CD14-positive monocyte (primary cell): ENCODE data around the gene CRIP2. TPM values are rescaled to one million over a fixed set of nuclear protein-coding genes. Genes with fewer than 3 reads are reported as not detected.

ENCODE experiments used
- DNase-seq, 3 donors: peaks; one replicate each; pipeline ENCODE4 v3.0.0-alpha.2; 2011 to 2022
- H2AFZ ChIP-seq: 2 replicates; pipeline ENCODE4 v1.6.0; 2012; ENCODE audit warnings: mild to moderate bottlenecking, low read depth, low read length, inconsistent platforms; ENCODE audit not compliant: insufficient read depth, poor library complexity, severe bottlenecking
- H3K27ac ChIP-seq, 2 donors: 1 replicate in 1 of 2; 2 replicates in 1 of 2; pipeline ENCODE4 v1.5.1; 2012 to 2013; ENCODE audit warnings: low read length in 2 of 2, control low read depth in 1 of 2, inconsistent platforms in 1 of 2, low read depth in 1 of 2, mild to moderate bottlenecking in 1 of 2
- H3K27me3 ChIP-seq, 2 donors: one replicate each; pipeline versions ENCODE4 v1.6.0 to v1.6.1; 2011 to 2013; ENCODE audit warnings: low read length in 2 of 2; ENCODE audit not compliant: control insufficient read depth in 2 of 2, insufficient read depth in 2 of 2
- H3K36me3 ChIP-seq, 2 donors: replicated peaks in 1 of 2; 1 replicate in 1 of 2; 2 replicates in 1 of 2; pipeline versions ENCODE4 v1.5.1 to v1.6.1; 2012 to 2013; ENCODE audit warnings: low read length in 2 of 2, control low read depth in 1 of 2, inconsistent platforms in 1 of 2, mild to moderate bottlenecking in 1 of 2; ENCODE audit not compliant: insufficient read depth in 2 of 2, control insufficient read depth in 1 of 2
- H3K4me1 ChIP-seq, 2 donors: 1 replicate in 1 of 2; 2 replicates in 1 of 2; pipeline versions ENCODE4 v1.5.1 to v1.6.1; 2012 to 2013; ENCODE audit warnings: low read length in 2 of 2, control low read depth in 1 of 2, inconsistent platforms in 1 of 2, mild to moderate bottlenecking in 1 of 2, moderate library complexity in 1 of 2; ENCODE audit not compliant: insufficient read depth in 2 of 2, control insufficient read depth in 1 of 2
- H3K4me2 ChIP-seq: replicated peaks from 2 replicates; pipeline ENCODE3; 2012; ENCODE audit warnings: low read length, moderate library complexity, mild to moderate bottlenecking; ENCODE audit not compliant: poor library complexity, severe bottlenecking; ENCODE audit errors: extremely low read depth
- H3K4me3 ChIP-seq, 3 experiments: fragments of 200-600 bp in 1 of 3; sonication (generic) in 1 of 3; replicated peaks in 1 of 3; 1 replicate in 2 of 3; 2 replicates in 1 of 3; pipeline ENCODE4 v1.5.1; 2011 to 2013; ENCODE audit warnings: low read length in 3 of 3, mild to moderate bottlenecking in 3 of 3, control low read depth in 2 of 3, low read depth in 2 of 3, inconsistent platforms in 1 of 3, moderate library complexity in 1 of 3
- H3K79me2 ChIP-seq: 2 replicates; pipeline ENCODE4 v1.6.0; 2012; ENCODE audit warnings: mild to moderate bottlenecking, control low read depth, inconsistent platforms, low read length, moderate library complexity; ENCODE audit not compliant: insufficient read depth
- H3K9ac ChIP-seq: 2 replicates; pipeline ENCODE4 v1.6.0; 2017; ENCODE audit warnings: low read length, mild to moderate bottlenecking; ENCODE audit not compliant: insufficient read depth, poor library complexity, severe bottlenecking
- H3K9me3 ChIP-seq, 2 donors: replicated peaks in 1 of 2; 1 replicate in 1 of 2; 2 replicates in 1 of 2; pipeline versions ENCODE4 v1.5.1 to v1.6.1; 2012 to 2013; ENCODE audit warnings: low read length in 2 of 2, control low read depth in 1 of 2; ENCODE audit not compliant: control insufficient read depth in 1 of 2, insufficient read depth in 1 of 2
- H4K20me1 ChIP-seq: 2 replicates; pipeline ENCODE4 v1.6.0; 2012; ENCODE audit warnings: mild to moderate bottlenecking, low read length, control low read depth, moderate library complexity; ENCODE audit not compliant: insufficient read depth
- H3K27ac Mint-ChIP-seq, 7 donors: one replicate each; pipeline ENCODE4 v1.8.0; 2020; ENCODE audit warnings: mild to moderate bottlenecking in 7 of 7, mixed read lengths in 7 of 7, moderate library complexity in 6 of 7, inconsistent platforms in 2 of 7
- H3K27me3 Mint-ChIP-seq, 3 donors: one replicate each; pipeline ENCODE4 v1.8.0; 2021 to 2022; ENCODE audit warnings: low read depth in 3 of 3, mild to moderate bottlenecking in 3 of 3, mixed read lengths in 3 of 3, moderate library complexity in 3 of 3, inconsistent platforms in 1 of 3
- H3K36me3 Mint-ChIP-seq, 2 donors: one replicate each; pipeline ENCODE4 v1.8.0; 2020; ENCODE audit warnings: mixed read lengths in 2 of 2, inconsistent platforms in 1 of 2, mild to moderate bottlenecking in 1 of 2
- H3K4me1 Mint-ChIP-seq: one replicate; pipeline ENCODE4 v1.8.0; 2020; ENCODE audit warnings: mild to moderate bottlenecking, mixed read lengths
- H3K4me3 Mint-ChIP-seq, 2 donors: one replicate each; pipeline ENCODE4 v1.8.0; 2020; ENCODE audit warnings: mild to moderate bottlenecking in 2 of 2, mixed read lengths in 2 of 2, moderate library complexity in 1 of 2
- H3K9me3 Mint-ChIP-seq, 7 donors: one replicate each; pipeline ENCODE4 v1.8.0; 2020 to 2022; ENCODE audit warnings: mixed read lengths in 7 of 7, mild to moderate bottlenecking in 6 of 7, moderate library complexity in 6 of 7, inconsistent platforms in 2 of 7
- WGBS: methylation state at CpG from one replicate; pipeline ENCODE4 v1.1.5; 2013; ENCODE audit warnings: missing lambda C conversion rate; ENCODE audit not compliant: insufficient coverage; 5-methylcytosine and 5-hydroxymethylcytosine counted together
- intact Hi-C, 2 donors: fragments of 100-400 bp; cut with micrococcal nuclease; formaldehyde crosslinking; loops; one replicate each; pipeline versions ENCODE4 v1.15.0 to v1.15.1; 2023
- polyA plus RNA-seq, 3 donors: library from polyadenylated mRNA; depleted of rRNA in 1 of 3; unstranded in 2 of 3; stranded (reverse) in 1 of 3; fragments of 300-500 nt in 2 of 3; fragments of >200 nt in 1 of 3; fragmentation: Illumina TruSeq in 2 of 3; gene quantifications; 1 replicate in 2 of 3; 2 replicates in 1 of 3; pipeline ENCODE4 v1.2.3, GENCODE V29; 2012 to 2021
- TF ChIP-seq, protein P1 (sequence below): fragments of 200-600 bp; IDR thresholded peaks from one replicate; pipeline ENCODE4 v1.8.0; 2022; ENCODE audit warnings: antibody characterized with exemption, mild to moderate bottlenecking

CRIP2 gene
- polyA plus RNA-seq, 3 donors: 2.1 to 4.0 (median 3.3) TPM

DNA sequence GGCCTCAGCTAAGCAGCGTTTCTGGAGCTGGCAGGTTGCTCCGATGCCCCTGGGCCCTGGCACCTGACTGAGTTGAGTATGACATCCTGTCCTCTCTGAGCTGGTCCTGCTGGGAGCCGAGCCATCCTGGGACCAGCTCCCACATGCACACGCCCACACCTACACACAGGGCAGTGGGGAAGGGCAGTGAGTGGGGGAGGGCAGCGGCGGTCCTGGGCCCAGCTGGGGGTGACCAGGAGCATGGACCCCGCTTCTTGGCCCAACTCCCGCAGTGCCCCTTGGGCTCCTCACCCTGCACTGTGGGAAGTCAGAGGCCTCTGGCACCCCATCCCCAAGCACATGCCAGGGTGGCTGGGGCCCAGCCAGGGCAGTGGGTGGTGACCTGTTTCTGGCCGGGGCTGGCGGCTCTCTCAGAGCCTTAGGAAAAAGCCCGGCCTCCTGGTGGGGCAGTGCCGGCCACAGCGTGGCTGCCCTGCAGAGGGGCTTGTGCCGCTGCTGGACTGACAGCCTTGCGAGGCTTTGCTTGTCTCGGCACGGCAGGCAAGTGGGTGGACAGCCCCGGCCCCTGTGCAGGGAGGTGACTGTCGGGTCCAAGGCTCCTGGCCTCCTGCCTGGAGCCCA, 5.9 kb upstream of the CRIP2 start:
- no peak overlapping the region for H3K4me2 ChIP-seq
- Mint-ChIP-seq H3K9me3 (no peaks in the 10 kb centered on the region), H3K4me3 (no peak overlapping the region), H3K36me3 (peaks cover 15 to 31% of the 10 kb centered on the region in 2 donors), H3K27ac (no peak overlapping the region), H3K4me1 (peaks cover 5% of the 10 kb centered on the region), H3K27me3 (peaks cover 8 to 15% (median 8%) of the 10 kb centered on the region in 3 donors)
- peaks cover 5 to 6% of the 10 kb centered on the region in 2 donors for H3K4me1 ChIP-seq
- H3K36me3 ChIP-seq: peaks cover 45 to 47% of the 10 kb centered on the region in 2 donors
- no peaks in the 10 kb centered on the region for H3K79me2 ChIP-seq
- no peaks in the 10 kb centered on the region for H4K20me1 ChIP-seq
- DNase-seq: no peak
- H3K9me3 ChIP-seq: no peaks in the 10 kb centered on the region
- peaks cover 3 to 11% of the 10 kb centered on the region in 2 donors for H3K27me3 ChIP-seq
- WGBS: 94% methylated on average over 14 of the region's 19 CpGs
- TF ChIP-seq, protein P1, sequence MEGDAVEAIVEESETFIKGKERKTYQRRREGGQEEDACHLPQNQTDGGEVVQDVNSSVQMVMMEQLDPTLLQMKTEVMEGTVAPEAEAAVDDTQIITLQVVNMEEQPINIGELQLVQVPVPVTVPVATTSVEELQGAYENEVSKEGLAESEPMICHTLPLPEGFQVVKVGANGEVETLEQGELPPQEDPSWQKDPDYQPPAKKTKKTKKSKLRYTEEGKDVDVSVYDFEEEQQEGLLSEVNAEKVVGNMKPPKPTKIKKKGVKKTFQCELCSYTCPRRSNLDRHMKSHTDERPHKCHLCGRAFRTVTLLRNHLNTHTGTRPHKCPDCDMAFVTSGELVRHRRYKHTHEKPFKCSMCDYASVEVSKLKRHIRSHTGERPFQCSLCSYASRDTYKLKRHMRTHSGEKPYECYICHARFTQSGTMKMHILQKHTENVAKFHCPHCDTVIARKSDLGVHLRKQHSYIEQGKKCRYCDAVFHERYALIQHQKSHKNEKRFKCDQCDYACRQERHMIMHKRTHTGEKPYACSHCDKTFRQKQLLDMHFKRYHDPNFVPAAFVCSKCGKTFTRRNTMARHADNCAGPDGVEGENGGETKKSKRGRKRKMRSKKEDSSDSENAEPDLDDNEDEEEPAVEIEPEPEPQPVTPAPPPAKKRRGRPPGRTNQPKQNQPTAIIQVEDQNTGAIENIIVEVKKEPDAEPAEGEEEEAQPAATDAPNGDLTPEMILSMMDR: no peak
- no peak overlapping the region for H3K27ac ChIP-seq
- no peak overlapping the region for H3K4me3 ChIP-seq
- no peak overlapping the region for H3K9ac ChIP-seq
- intact Hi-C loops: no loop called here
- no peak overlapping the region for H2AFZ ChIP-seq

DNA sequence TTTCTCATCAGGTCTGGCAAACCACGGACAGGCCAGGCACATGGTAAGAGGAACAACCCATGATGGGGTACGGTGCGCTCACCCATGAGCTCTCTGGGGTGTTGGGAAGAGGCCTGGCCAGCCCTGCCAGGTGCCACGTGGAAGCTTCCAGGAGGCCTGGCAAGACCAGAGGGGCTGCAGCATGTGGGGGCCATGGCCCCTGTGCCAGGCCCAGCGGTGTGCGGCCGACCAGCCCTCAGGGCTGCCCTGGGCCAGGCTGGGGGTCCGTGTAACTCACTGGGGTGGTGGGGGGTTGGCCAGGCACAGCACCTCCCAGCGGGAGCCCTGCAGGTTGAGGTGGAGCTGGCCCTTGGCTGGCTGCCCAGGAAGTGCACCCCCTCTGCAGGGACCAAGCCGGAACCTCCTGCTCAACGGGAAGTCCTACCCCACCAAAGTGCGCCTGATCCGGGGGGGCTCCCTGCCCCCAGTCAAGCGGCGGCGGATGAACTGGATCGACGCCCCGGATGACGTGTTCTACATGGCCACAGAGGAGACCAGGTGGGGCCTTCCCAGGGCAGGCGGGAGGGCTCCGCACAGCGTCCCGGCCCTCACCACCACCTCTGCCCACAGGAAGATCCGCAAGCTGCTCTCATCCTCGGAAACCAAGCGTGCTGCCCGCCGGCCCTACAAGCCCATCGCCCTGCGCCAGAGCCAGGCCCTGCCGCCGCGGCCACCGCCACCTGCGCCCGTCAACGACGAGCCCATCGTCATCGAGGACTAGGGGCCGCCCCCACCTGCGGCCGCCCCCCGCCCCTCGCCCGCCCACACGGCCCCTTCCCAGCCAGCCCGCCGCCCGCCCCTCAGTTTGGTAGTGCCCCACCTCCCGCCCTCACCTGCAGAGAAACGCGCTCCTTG, 4.9 kb upstream of the CRIP2 start:
- Histone ChIP-seq H2AFZ (no peak overlapping the region), H3K9me3 (no peaks in the 10 kb centered on the region), H3K4me1 (peaks cover 10 to 13% of the 10 kb centered on the region in 2 donors), H3K36me3 (peaks cover 36 to 40% of the 10 kb centered on the region in 2 donors), H4K20me1 (no peaks in the 10 kb centered on the region), H3K79me2 (no peaks in the 10 kb centered on the region), H3K4me3 (no peak overlapping the region), H3K27ac (no peak overlapping the region), H3K27me3 (peaks cover 3 to 15% of the 10 kb centered on the region in 2 donors), H3K9ac (no peak overlapping the region), H3K4me2 (no peak overlapping the region)
- peaks cover 8 to 19% (median 13%) of the 10 kb centered on the region in 3 donors for H3K27me3 Mint-ChIP-seq
- H3K4me1 Mint-ChIP-seq: peaks cover 7% of the 10 kb centered on the region
- no peak overlapping the region for H3K4me3 Mint-ChIP-seq
- WGBS: 74% methylated on average over 46 of the region's 54 CpGs
- peak overlapping the region in 1 of 7 donors; percentile 41 for H3K27ac Mint-ChIP-seq
- DNase-seq: no peak
- H3K36me3 Mint-ChIP-seq: peaks cover 10 to 22% of the 10 kb centered on the region in 2 donors
- TF ChIP-seq, protein P1: no peak
- H3K9me3 Mint-ChIP-seq: no peaks in the 10 kb centered on the region
- intact Hi-C loops: loop anchor here in 1 of 2 donors (5.0 kb wide), 1 partner anchor 82 kb away; no protein-coding TSS in a partner anchor
